Ishikawa (cell line): ENCODE measurements around the gene PRSS33.

Source experiments
- CEBPB ChIP-seq: IDR thresholded peaks from 2 replicates; pipeline ENCODE4 v1.6.1; 2012
- EGR1 ChIP-seq: IDR thresholded peaks from 2 replicates; pipeline ENCODE4 v1.6.1; 2012
- EP300 ChIP-seq: IDR thresholded peaks from 2 replicates; pipeline ENCODE4 v1.6.1; 2012; ENCODE audit warnings: borderline replicate concordance
- FOXM1 ChIP-seq: IDR thresholded peaks from 2 replicates; pipeline ENCODE4 v1.6.1; 2012; ENCODE audit warnings: low read depth, borderline replicate concordance
- RAD21 ChIP-seq: IDR thresholded peaks from 2 replicates; pipeline ENCODE4 v1.6.1; 2012; ENCODE audit warnings: low read depth
- TAF1 ChIP-seq: IDR thresholded peaks from 2 replicates; pipeline ENCODE4 v1.6.1; 2012; ENCODE audit warnings: low read depth, mild to moderate bottlenecking
- TEAD4 ChIP-seq: IDR thresholded peaks from 2 replicates; pipeline ENCODE4 v1.6.1; 2012
- YY1 ChIP-seq: IDR thresholded peaks from 2 replicates; pipeline ENCODE4 v1.6.1; 2012; ENCODE audit warnings: low read depth
- TF ChIP-seq, protein P1 (sequence below): IDR thresholded peaks from 2 replicates; pipeline ENCODE4 v1.6.1; 2012; ENCODE audit warnings: low read depth, mild to moderate bottlenecking

GRCh38 chr16:2745116-2745890 is 42.1 kb downstream of the PRSS33 start:
- TF ChIP-seq TAF1, result no peak
- no peak for TF ChIP-seq EGR1
- TF ChIP-seq, protein P1, sequence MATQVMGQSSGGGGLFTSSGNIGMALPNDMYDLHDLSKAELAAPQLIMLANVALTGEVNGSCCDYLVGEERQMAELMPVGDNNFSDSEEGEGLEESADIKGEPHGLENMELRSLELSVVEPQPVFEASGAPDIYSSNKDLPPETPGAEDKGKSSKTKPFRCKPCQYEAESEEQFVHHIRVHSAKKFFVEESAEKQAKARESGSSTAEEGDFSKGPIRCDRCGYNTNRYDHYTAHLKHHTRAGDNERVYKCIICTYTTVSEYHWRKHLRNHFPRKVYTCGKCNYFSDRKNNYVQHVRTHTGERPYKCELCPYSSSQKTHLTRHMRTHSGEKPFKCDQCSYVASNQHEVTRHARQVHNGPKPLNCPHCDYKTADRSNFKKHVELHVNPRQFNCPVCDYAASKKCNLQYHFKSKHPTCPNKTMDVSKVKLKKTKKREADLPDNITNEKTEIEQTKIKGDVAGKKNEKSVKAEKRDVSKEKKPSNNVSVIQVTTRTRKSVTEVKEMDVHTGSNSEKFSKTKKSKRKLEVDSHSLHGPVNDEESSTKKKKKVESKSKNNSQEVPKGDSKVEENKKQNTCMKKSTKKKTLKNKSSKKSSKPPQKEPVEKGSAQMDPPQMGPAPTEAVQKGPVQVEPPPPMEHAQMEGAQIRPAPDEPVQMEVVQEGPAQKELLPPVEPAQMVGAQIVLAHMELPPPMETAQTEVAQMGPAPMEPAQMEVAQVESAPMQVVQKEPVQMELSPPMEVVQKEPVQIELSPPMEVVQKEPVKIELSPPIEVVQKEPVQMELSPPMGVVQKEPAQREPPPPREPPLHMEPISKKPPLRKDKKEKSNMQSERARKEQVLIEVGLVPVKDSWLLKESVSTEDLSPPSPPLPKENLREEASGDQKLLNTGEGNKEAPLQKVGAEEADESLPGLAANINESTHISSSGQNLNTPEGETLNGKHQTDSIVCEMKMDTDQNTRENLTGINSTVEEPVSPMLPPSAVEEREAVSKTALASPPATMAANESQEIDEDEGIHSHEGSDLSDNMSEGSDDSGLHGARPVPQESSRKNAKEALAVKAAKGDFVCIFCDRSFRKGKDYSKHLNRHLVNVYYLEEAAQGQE, result no peak
- TF ChIP-seq EP300, result no peak
- TF ChIP-seq CEBPB, result no peak
- no peak for TF ChIP-seq FOXM1
- no peak for TF ChIP-seq RAD21
- TF ChIP-seq YY1, result no peak
- TF ChIP-seq TEAD4, result no peak
